HepG2 (cell line): ENCODE data around the gene MTUS2. TPM values are rescaled to one million over a fixed set of nuclear protein-coding genes. Genes with fewer than 3 reads are reported as not detected.
A peak's percentile ranks its signal among the peaks of the same experiment; 100 is the strongest.

ENCODE experiments used
- ATAC-seq: fragments of 200-7000 bp; cut with Tn5 transposase; 3 replicates; pipeline ENCODE4 v1.9.1; 2020; ENCODE audit warnings: mild to moderate bottlenecking, moderate library complexity
- BruUV-seq: library from RNA; stranded (reverse); fragments of 400-500 nt; replicated peaks from 2 replicates; lab custom pipeline; 2021; lab: Mats Ljungman, UMichigan
- CTCF ChIA-PET: fragments of 300-600 bp; formaldehyde crosslinking; extraction: SDS; loops from one replicate; lab custom pipeline; 2021; ENCODE audit warnings: low total read pairs, inconsistent platforms, low intra/inter-chr PET ratio; lab: Yijun Ruan, JAX
- POLR2A ChIA-PET: fragments of 350-600 bp; sonication (Branson Sonifier 250); formaldehyde crosslinking; loops from one replicate; lab custom pipeline; 2020; ENCODE audit warnings: antibody characterized with exemption, inconsistent platforms; lab: Yijun Ruan, JAX
- DNase-seq: peaks from one replicate; pipeline ENCODE4 v3.0.0-alpha.2; 2015; ENCODE audit warnings: low spot score
- FAIRE-seq: peaks from 3 replicates; lab custom pipeline; 2011; peaks lifted over from hg19 to GRCh38; lab: Jason Lieb, UNC
- H2AFZ ChIP-seq: one replicate; pipeline ENCODE4 v1.6.1; 2011; ENCODE audit warnings: low read length, inconsistent platforms
- H3K27ac ChIP-seq: fragments of 300-600 bp; 3 replicates; pipeline ENCODE4 v1.8.0; 2011; ENCODE audit warnings: mixed run types, mild to moderate bottlenecking, mixed read lengths, low read length, inconsistent platforms; ENCODE audit not compliant: insufficient read depth; ENCODE audit errors: extremely low read length
- H3K27me3 ChIP-seq, 2 experiments: fragments of 200-600 bp in 1 of 2; 2 replicates in 1 of 2; 3 replicates in 1 of 2; pipeline versions ENCODE4 v1.6.0 to v1.8.0; 2011; ENCODE audit warnings: low read length in 2 of 2, mild to moderate bottlenecking in 2 of 2, moderate library complexity in 2 of 2, inconsistent platforms in 1 of 2; ENCODE audit not compliant: insufficient read depth in 2 of 2, control insufficient read depth in 1 of 2
- H3K36me3 ChIP-seq, 2 experiments: fragments of 200-600 bp in 1 of 2; replicated peaks in 1 of 2; 2 replicates in 1 of 2; 3 replicates in 1 of 2; pipeline versions ENCODE4 v1.5.1 to v1.8.0; 2011; ENCODE audit warnings: low read length in 2 of 2, inconsistent platforms in 1 of 2; ENCODE audit not compliant: insufficient read depth in 2 of 2, control insufficient read depth in 1 of 2
- H3K4me1 ChIP-seq: 2 replicates; pipeline ENCODE4 v1.5.1; 2012; ENCODE audit warnings: low read length, inconsistent platforms; ENCODE audit not compliant: insufficient read depth
- H3K4me2 ChIP-seq: 2 replicates; pipeline ENCODE4 v1.6.0; 2011; ENCODE audit warnings: low read depth, low read length, inconsistent platforms
- H3K4me3 ChIP-seq, 3 experiments: fragments of 200-600 bp in 1 of 3; sonication (generic), shearing (Covaris generic) in 1 of 3; replicated peaks in 1 of 3; 2 replicates each; pipeline ENCODE4 v1.5.1; 2011 to 2016; ENCODE audit warnings: low read length in 3 of 3, inconsistent platforms in 2 of 3, low read depth in 2 of 3, mild to moderate bottlenecking in 2 of 3, control low read depth in 1 of 3, mixed read lengths in 1 of 3; ENCODE audit not compliant: insufficient read depth in 1 of 3
- H3K79me2 ChIP-seq: one replicate; pipeline ENCODE4 v1.6.1; 2011; ENCODE audit warnings: low read length, inconsistent platforms; ENCODE audit not compliant: insufficient read depth
- H3K9ac ChIP-seq: 2 replicates; pipeline ENCODE4 v1.6.0; 2011; ENCODE audit warnings: mild to moderate bottlenecking, low read depth, low read length, inconsistent platforms; ENCODE audit not compliant: insufficient read depth
- H3K9me3 ChIP-seq: 2 replicates; pipeline ENCODE4 v1.5.1; 2012; ENCODE audit warnings: mild to moderate bottlenecking, low read length
- H4K20me1 ChIP-seq: 2 replicates; pipeline ENCODE4 v1.6.0; 2011; ENCODE audit warnings: inconsistent platforms, mild to moderate bottlenecking, low read length, moderate library complexity; ENCODE audit not compliant: insufficient read depth
- BCL3 ChIP-seq: sonication (generic); formaldehyde crosslinking; IDR thresholded peaks from 2 replicates; pipeline ENCODE4 v1.5.1; 2020; ENCODE audit warnings: mild to moderate bottlenecking, missing genetic modification reagents, moderate library complexity
- CHCHD3 ChIP-seq: sonication (generic); formaldehyde crosslinking; IDR thresholded peaks from 2 replicates; pipeline ENCODE4 v1.8.0; 2022; ENCODE audit warnings: mild to moderate bottlenecking, missing genetic modification reagents, moderate library complexity
- NFE2L1 ChIP-seq: sonication (generic); formaldehyde crosslinking; IDR thresholded peaks from 2 replicates; pipeline ENCODE4 v1.4.0; 2020; ENCODE audit warnings: missing genetic modification reagents, mild to moderate bottlenecking, borderline replicate concordance
- ONECUT2 ChIP-seq: sonication (generic); formaldehyde crosslinking; IDR thresholded peaks from 2 replicates; pipeline ENCODE4 v1.4.0; 2020; ENCODE audit warnings: missing genetic modification reagents
- RCOR2 ChIP-seq: IDR thresholded peaks from 2 replicates; pipeline ENCODE4 v1.6.1; 2016; ENCODE audit warnings: missing biosample characterization, missing genetic modification reagents
- RNF2 ChIP-seq: fragments of 450-650 bp; conservative IDR thresholded peaks from 2 replicates; pipeline ENCODE4 v1.6.1; 2016; ENCODE audit warnings: low read depth
- SP2 ChIP-seq: sonication (generic); formaldehyde crosslinking; IDR thresholded peaks from 2 replicates; pipeline ENCODE4 v1.5.1; 2020; ENCODE audit warnings: mild to moderate bottlenecking, missing genetic modification reagents
- SRY ChIP-seq: sonication (generic); formaldehyde crosslinking; IDR thresholded peaks from 2 replicates; pipeline ENCODE4 v1.8.0; 2022; ENCODE audit warnings: mild to moderate bottlenecking, missing genetic modification reagents
- ZNF746 ChIP-seq: sonication (generic); formaldehyde crosslinking; IDR thresholded peaks from 2 replicates; pipeline ENCODE4 v1.8.0; 2022; ENCODE audit warnings: mild to moderate bottlenecking, missing genetic modification reagents
- ZNF773 ChIP-seq: sonication (generic); formaldehyde crosslinking; IDR thresholded peaks from 2 replicates; pipeline ENCODE4 v1.4.0; 2020; ENCODE audit warnings: missing genetic modification reagents, borderline replicate concordance
- whole genome bisulfite sequencing: methylation state at CpG from one replicate; pipeline ENCODE4 v1.1.6; 2017; ENCODE audit warnings: low lambda C conversion rate; 5-methylcytosine and 5-hydroxymethylcytosine counted together
- in situ Hi-C: cut with HindIII; loops from 2 replicates; pipeline ENCODE4 v1.10.0; 2017; ENCODE audit warnings: low pct_unique_long_range_greater_than_20kb; ENCODE audit not compliant: extremely low pct_ligation_motif_present
- intact Hi-C: fragments of 100-400 bp; cut with micrococcal nuclease; formaldehyde crosslinking; loops from one replicate; pipeline ENCODE4 v1.10.0; 2022; ENCODE audit not compliant: unreplicated experiment
- polyA plus RNA-seq, 8 experiments: library from polyadenylated mRNA; depleted of rRNA in 3 of 8; stranded (reverse) in 7 of 8; unstranded in 1 of 8; fragments of >200 nt; fragmentation: Illumina TruSeq in 4 of 8; extraction: Trizol in 4 of 8; gene quantifications; 2 replicates each; pipeline versions ENCODE4 v1.2.1 to v1.2.3, GENCODE V29; 2011 to 2016; ENCODE audit warnings: low read depth in 4 of 8, missing spikeins in 1 of 8, mixed read lengths in 1 of 8; ENCODE audit not compliant: insufficient read depth in 1 of 8
- total RNA-seq, 5 experiments: library from RNA; depleted of rRNA; stranded (reverse); fragments of >200 nt; fragmentation: Illumina TruSeq; extraction: Trizol; gene quantifications; 2 replicates each; pipeline ENCODE4 v1.2.3, GENCODE V29; 2016; ENCODE audit warnings: low read depth in 1 of 5
- TF ChIP-seq, protein P1 (sequence below): fragments of 450-650 bp; IDR thresholded peaks from 2 replicates; pipeline ENCODE4 v1.6.1; 2016
- TF ChIP-seq, protein P2 (sequence below): sonication (generic); formaldehyde crosslinking; IDR thresholded peaks from 2 replicates; pipeline ENCODE4 v1.5.1; 2020; ENCODE audit warnings: missing genetic modification reagents, mild to moderate bottlenecking, borderline replicate concordance

The MTUS2 gene
- total and polyA plus RNA-seq, 2 of the 13 experiments (the other 11 are each of a cell fraction or from before 2014, with no cell fraction given), result not detected

DNA sequence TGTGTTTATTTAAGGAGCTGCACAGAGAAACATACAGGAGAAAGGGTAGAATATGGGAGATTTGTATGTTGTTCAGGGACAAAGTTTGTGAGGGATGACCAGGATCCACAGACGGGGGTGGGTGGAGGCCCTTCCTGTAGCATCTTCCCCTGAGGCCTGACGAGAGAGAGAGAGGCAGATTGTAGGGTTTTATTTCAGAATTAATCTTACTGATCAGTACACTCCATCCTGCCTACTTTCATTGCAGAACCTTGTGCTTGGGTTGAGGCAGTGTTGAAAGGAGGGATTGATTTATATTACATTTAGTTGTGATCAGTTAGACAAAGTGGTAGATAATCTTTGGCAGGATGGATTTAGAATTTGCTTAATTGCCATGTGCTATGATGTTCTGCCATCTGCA is 39.6 kb downstream of the MTUS2 start:
- BruUV-seq, result no TSS peak
- no peak overlapping the region for H3K9ac ChIP-seq
- no peaks in the 10 kb centered on the region for H3K4me1 ChIP-seq
- ChIA-PET CTCF (no interaction called here), POLR2A (no interaction called here)
- H3K36me3 ChIP-seq, result no peaks in the 10 kb centered on the region
- no peaks in the 10 kb centered on the region for H3K9me3 ChIP-seq
- no peak for FAIRE-seq
- no peaks in the 10 kb centered on the region for H3K79me2 ChIP-seq
- H3K4me3 ChIP-seq, result no peak overlapping the region
- H3K27me3 ChIP-seq, result no peaks in the 10 kb centered on the region
- in situ Hi-C loops (no loop called here), intact Hi-C loops (no loop called here)
- no peak overlapping the region for H2AFZ ChIP-seq
- H4K20me1 ChIP-seq, result no peaks in the 10 kb centered on the region
- no peak for DNase-seq
- ATAC-seq, result no peak
- TF ChIP-seq, protein P1, sequence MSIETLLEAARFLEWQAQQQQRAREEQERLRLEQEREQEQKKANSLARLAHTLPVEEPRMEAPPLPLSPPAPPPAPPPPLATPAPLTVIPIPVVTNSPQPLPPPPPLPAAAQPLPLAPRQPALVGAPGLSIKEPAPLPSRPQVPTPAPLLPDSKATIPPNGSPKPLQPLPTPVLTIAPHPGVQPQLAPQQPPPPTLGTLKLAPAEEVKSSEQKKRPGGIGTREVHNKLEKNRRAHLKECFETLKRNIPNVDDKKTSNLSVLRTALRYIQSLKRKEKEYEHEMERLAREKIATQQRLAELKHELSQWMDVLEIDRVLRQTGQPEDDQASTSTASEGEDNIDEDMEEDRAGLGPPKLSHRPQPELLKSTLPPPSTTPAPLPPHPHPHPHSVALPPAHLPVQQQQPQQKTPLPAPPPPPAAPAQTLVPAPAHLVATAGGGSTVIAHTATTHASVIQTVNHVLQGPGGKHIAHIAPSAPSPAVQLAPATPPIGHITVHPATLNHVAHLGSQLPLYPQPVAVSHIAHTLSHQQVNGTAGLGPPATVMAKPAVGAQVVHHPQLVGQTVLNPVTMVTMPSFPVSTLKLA, result peak; percentile 8; the same call in 1 of the 2 replicates
- TF ChIP-seq BCL3 (CRISPR knock-in tag), result no peak
- TF ChIP-seq, all 625 proteins: peak for 1
- H3K4me2 ChIP-seq, result no peak overlapping the region
- H3K27ac ChIP-seq, result no peak overlapping the region
- WGBS, result 0% methylated on average over 2 of the region's 2 CpGs

DNA sequence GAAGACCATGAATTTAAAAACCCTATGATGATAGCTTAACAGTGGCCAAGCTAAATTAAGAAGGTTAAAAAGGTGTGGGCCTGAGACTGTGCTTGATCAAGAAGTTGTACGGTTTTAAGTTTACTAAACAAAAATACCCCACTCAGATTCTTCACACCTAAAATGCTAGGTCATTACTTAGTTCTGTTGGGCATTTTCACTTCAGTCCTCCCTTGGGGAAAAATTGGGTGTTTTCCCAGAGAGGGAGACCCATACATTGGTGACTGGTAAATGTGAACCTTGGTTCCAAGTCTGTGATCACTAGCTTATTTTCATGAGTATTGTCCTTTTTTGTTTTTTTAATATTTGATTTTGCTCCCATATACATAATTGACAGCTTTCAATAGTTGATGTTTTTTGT is 44.4 kb downstream of the MTUS2 start:
- no peak overlapping the region for H3K9ac ChIP-seq
- no CpG with 5 or more reads among the region's 1 CpG for WGBS
- H3K79me2 ChIP-seq, result no peaks in the 10 kb centered on the region
- intact Hi-C loops, result no loop called here
- no peak for DNase-seq
- FAIRE-seq, result no peak
- no peak for ATAC-seq
- H3K9me3 ChIP-seq, result no peaks in the 10 kb centered on the region; the same call in 1 of the 2 replicates
- H3K27ac ChIP-seq, result no peak overlapping the region
- no TSS peak for BruUV-seq
- in situ Hi-C loops, result no loop called here
- POLR2A ChIA-PET, result no interaction called here
- no peaks in the 10 kb centered on the region for H3K27me3 ChIP-seq
- no peak overlapping the region for H3K4me2 ChIP-seq
- H2AFZ ChIP-seq, result no peak overlapping the region
- no peaks in the 10 kb centered on the region for H3K4me1 ChIP-seq
- H4K20me1 ChIP-seq, result no peaks in the 10 kb centered on the region
- CTCF ChIA-PET, result no interaction called here
- H3K36me3 ChIP-seq, result no peaks in the 10 kb centered on the region
- H3K4me3 ChIP-seq, result no peak overlapping the region
- TF ChIP-seq SRY (CRISPR knock-in tag), result no peak
- TF ChIP-seq ZNF773 (CRISPR knock-in tag), result no peak
- no peak for TF ChIP-seq ZNF746 (CRISPR knock-in tag)
- no peak for TF ChIP-seq SP2 (CRISPR knock-in tag)
- no peak for TF ChIP-seq RCOR2
- TF ChIP-seq, protein P2, sequence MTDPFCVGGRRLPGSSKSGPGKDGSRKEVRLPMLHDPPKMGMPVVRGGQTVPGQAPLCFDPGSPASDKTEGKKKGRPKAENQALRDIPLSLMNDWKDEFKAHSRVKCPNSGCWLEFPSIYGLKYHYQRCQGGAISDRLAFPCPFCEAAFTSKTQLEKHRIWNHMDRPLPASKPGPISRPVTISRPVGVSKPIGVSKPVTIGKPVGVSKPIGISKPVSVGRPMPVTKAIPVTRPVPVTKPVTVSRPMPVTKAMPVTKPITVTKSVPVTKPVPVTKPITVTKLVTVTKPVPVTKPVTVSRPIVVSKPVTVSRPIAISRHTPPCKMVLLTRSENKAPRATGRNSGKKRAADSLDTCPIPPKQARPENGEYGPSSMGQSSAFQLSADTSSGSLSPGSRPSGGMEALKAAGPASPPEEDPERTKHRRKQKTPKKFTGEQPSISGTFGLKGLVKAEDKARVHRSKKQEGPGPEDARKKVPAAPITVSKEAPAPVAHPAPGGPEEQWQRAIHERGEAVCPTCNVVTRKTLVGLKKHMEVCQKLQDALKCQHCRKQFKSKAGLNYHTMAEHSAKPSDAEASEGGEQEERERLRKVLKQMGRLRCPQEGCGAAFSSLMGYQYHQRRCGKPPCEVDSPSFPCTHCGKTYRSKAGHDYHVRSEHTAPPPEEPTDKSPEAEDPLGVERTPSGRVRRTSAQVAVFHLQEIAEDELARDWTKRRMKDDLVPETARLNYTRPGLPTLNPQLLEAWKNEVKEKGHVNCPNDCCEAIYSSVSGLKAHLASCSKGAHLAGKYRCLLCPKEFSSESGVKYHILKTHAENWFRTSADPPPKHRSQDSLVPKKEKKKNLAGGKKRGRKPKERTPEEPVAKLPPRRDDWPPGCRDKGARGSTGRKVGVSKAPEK (CRISPR knock-in tag), result no peak
- TF ChIP-seq NFE2L1 (CRISPR knock-in tag), result no peak
- no peak for TF ChIP-seq ONECUT2
- no peak for TF ChIP-seq CHCHD3 (CRISPR knock-in tag)
- no peak for TF ChIP-seq RNF2
